Measurements from ENCODE around the gene GPR37L1.
"Not testable (repeated sequence)": the region's sequence is repeated elsewhere in the genome, so short reads cannot be mapped to it uniquely, and the experiment has no call there.

Gene GPR37L1

DNA sequence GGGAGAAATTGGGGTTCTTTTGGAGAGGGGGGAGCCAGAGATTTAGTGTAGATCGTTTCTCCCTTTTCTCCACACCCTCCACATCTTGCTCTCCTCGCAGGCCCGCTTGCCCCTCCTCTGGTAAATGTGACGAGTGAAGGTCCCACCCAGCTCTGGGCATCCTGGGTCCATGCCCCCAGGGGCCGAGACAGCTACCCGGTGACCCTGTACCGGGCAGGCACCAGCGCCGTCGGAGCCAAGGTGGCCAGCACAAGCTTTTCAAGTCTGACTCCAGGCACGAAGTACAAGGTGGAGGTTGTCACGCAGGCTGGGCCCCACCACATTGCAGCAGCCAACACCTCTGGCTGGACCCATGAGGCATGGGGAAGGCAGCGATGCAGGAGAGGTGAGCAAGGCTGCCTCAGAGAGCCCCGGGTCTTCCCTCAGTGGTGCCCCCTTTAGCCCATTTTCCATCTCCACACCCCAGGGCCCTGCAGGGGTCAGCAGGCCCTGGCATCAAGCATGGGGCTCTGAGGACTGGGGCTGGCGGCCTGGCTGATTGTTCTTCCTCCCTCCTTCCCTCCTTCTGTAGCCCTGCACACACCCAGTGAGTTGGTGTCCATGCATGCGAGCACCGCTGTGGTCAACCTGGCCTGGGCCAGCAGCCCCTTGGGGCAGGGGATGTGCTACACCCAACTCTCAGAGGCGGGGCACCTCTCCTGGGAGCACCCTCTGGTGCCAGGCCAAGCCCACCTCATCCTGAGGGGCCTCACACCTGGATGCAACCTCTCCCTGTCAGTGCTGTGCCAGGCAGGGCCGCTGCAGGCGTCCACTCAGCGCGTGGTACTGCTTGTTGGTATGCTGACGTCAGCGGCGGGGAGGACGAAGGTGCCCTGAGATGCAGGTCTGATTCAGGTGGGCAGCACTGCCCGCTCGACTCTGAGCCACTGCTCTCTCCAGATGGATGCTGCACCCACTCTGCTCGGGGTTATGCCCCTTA lies 54.5 kb downstream of the GPR37L1 start:
- no peak for DNase-seq

DNA sequence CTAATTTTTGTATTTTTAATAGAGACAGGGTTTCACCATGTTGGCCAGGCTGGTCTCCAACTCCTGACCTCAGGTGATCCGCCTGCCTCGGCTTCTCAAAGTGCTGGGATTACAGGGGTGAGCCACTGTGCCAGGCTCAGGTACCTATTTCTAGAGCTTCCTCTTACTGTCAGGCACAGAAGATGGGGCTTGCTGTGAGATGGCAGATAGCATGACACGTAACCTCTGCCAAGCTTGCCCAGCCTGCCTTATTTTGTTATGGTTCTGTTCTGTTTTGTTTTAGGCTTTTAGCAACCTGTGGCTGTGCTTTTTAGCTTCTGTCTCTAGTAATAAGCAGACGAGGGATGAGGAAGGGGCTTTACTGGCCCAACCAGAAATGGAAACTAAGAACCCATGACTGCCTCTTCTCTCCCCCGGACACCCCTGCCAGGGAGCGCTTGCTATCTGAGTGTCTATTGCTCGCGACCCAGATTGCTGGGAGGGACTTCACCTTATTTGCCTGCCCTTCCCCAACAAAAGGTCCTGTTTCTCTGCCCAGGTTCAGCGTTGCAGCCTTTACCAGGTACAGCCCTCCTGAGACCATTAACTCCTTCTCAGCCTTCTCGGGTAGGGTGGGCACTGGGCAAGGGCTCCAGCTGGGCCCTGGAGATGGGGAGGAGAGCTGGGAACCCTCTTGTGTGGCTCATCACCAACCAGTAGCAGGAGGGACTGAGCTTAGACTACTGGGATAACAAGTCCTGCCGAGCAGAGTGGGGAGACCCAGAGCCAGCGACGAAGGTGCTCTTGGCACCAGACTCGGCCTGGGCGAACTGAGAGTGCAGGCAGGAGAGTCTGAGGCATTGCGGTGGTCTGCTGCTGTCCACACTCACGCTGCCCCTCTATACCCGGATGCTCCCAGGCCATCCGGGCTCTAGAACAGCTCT lies 57.4 kb downstream of the GPR37L1 start:
- no peak for DNase-seq

DNA sequence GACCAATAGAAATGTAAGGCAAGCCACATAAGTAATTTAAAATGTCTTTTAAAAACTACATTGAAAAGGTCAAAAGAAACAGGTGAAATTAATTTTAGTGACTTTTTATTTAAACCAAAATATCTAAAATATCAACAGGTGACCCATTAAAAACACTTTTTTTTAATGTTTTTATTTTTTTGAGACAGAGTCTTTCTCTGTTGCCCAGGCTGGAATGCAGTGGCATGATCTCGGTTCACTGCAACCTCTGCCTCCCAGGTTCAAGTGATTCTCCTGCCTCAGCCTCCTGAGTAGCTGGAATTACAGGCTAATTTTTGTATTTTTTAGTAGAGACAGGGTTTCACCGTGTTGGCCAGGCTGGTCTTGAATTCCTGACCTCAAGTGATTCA lies 58.0 kb downstream of the GPR37L1 start:
- DNase-seq = not testable (repeated sequence)

DNA sequence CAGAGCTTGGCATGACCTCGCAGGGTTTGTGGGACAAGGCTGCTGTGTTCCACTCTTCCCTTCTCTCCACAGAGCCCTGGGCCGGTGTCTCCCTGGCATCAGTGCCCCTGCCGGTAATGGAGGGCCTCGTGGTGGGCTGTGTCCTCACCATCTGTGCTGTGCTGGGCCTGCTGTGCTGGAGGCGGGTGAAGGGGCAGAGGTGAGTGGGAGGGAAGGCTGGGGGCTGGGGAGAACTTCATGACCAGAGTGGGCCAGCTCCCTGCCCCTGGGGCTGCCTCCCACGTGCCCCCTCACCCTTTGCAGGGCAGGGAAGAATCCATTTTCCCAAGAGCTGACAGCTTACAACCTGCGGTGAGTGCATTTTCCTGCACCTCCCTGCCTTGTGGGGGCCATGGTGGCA lies 58.9 kb downstream of the GPR37L1 start:
- DNase-seq = no peak

DNA sequence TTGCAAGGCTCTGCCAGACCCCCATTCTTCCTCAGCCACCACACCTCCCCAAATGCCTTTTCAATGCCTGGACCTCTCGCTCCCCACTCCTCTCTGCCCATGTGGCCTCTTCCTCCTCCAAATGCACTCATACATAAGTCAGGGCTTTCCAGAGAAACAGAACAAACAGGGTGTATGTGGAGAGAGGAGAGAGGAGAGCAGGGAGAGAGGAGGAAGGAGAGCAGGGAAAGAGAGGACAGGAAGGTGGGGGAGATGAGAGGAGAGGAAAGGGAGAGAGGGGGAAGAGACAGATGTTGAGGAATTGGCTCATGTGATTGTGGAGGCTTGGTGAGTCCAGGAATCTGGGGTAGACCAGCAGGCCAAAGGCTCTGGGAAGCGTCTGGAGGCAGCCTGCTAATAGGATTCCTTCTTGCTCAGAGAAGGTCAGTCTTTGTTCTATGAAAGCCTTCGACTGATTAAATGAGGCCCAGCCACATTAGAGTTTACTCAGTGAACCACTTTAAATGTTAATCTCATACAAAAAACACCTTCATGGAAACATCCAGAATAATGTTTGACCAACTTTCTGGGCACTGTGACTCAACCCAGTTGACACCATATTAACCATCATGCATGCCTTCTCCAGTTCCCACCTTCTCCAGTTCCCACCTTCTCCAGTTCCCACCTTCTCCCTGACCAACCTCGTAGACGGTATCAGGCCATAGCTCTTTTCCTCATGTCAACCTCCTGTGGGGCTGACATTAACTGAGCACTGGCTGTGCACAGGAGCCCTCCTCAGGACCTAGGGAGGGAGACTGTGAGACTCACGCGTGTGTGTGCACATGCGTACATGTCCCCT lies 59.5 kb downstream of the GPR37L1 start:
- no peak for DNase-seq

All from EL (cell line).